ENCODE results near the gene RSBN1L. TPM values are rescaled to one million over a fixed set of nuclear protein-coding genes. Genes with fewer than 3 reads are reported as not detected.

RSBN1L gene
- total RNA-seq, 1 experiment from 2014 or later = 15.5 TPM

GRCh38 chr7:77702513-77702912 lies 6.3 kb downstream of the RSBN1L start:
- Histone ChIP-seq H3K79me2 (ENCODE audit: insufficient read depth, low read length) (peaks cover 97% of the 10 kb centered on the region), H3K9ac (ENCODE audit: low read length) (no peak overlapping the region), H3K4me2 (ENCODE audit: low read length) (no peak overlapping the region), H3K27me3 (ENCODE audit: insufficient read depth, low read length) (no peaks in the 10 kb centered on the region), H3K27ac (ENCODE audit: low read depth, low read length) (no peak overlapping the region), H3K9me2 (ENCODE audit: insufficient read depth) (no peaks in the 10 kb centered on the region), H4K20me1 (ENCODE audit: insufficient read depth) (no peaks in the 10 kb centered on the region), H3K36me3 (ENCODE audit: control insufficient read depth in 1 of 2, insufficient read depth in 2 of 2, low read length in 2 of 2) (no peaks in the 10 kb centered on the region), H3K4me3 (replicated peaks in 1 of 2; ENCODE audit: low read depth in 1 of 2, low read length in 2 of 2) (no peak overlapping the region), H2AFZ (ENCODE audit: low read depth, low read length, poor library complexity, severe bottlenecking) (no peak overlapping the region), H3K4me1 (ENCODE audit: control insufficient read depth in 1 of 2, insufficient read depth in 2 of 2, low read length in 2 of 2) (peaks cover 5 to 11% of the 10 kb centered on the region in 2 experiments; a peak in 2 of 4 replicates), H3K9me3 (ENCODE audit: control insufficient read depth in 1 of 2, insufficient read depth in 1 of 2, low read depth in 1 of 2, low read length in 2 of 2) (no peaks in the 10 kb centered on the region)
- ChIA-PET POLR2A (no interaction called here), RAD21 (ENCODE audit: low non-redundant PET in 1 of 2, low total read pairs in 2 of 2, uncharacterized antibody in 2 of 2, unreplicated experiment in 2 of 2) (no interaction called here), CTCF (no interaction called here)
- TF ChIP-seq CEBPB (IDR thresholded peaks at IDR 0.05; ENCODE audit: low read depth) (no peak), POLR2AphosphoS5 (IDR thresholded peaks at IDR 0.05; ENCODE audit: low read depth, low read length) (no peak), ZFX (IDR thresholded peaks at IDR 0.05) (no peak), ELF1 (IDR thresholded peaks at IDR 0.05; ENCODE audit: borderline replicate concordance, low read depth) (no peak), FOSL1 (IDR thresholded peaks at IDR 0.05; ENCODE audit: low read depth) (no peak)
- TF ChIP-seq, protein P1, sequence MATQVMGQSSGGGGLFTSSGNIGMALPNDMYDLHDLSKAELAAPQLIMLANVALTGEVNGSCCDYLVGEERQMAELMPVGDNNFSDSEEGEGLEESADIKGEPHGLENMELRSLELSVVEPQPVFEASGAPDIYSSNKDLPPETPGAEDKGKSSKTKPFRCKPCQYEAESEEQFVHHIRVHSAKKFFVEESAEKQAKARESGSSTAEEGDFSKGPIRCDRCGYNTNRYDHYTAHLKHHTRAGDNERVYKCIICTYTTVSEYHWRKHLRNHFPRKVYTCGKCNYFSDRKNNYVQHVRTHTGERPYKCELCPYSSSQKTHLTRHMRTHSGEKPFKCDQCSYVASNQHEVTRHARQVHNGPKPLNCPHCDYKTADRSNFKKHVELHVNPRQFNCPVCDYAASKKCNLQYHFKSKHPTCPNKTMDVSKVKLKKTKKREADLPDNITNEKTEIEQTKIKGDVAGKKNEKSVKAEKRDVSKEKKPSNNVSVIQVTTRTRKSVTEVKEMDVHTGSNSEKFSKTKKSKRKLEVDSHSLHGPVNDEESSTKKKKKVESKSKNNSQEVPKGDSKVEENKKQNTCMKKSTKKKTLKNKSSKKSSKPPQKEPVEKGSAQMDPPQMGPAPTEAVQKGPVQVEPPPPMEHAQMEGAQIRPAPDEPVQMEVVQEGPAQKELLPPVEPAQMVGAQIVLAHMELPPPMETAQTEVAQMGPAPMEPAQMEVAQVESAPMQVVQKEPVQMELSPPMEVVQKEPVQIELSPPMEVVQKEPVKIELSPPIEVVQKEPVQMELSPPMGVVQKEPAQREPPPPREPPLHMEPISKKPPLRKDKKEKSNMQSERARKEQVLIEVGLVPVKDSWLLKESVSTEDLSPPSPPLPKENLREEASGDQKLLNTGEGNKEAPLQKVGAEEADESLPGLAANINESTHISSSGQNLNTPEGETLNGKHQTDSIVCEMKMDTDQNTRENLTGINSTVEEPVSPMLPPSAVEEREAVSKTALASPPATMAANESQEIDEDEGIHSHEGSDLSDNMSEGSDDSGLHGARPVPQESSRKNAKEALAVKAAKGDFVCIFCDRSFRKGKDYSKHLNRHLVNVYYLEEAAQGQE (IDR thresholded peaks at IDR 0.05; ENCODE audit: low read depth) = no peak
- intact Hi-C loops (cut with micrococcal nuclease) = no loop called here
- DNase-seq (ENCODE audit: low read depth, low spot score) = no peak
- no TSS peak for BruUV-seq (replicated peaks)
- ATAC-seq = no peak

DNA sequence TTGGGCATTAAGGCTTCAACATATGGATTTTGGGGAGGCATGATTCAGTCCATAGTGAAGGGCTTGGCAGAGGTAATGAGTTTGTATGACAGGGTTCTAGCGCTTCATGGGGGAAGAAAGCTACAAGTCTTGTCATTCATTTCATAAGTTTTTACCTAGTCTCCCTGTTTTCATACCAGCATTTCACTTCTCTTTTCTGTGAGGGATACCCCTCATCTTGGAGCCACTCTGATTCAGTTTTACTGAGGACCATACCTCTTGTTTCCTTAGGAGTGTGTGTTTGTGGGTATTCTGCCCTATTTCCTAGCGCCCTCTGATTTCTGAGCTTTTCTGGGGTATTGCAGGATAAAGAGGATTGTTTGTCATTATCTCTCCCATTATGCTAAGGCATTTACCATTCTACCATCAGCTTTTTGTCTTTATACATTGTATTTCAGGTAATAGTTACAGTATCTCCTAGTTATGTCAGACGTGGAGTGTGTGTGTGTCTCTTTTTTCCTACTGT lies 6.8 kb downstream of the RSBN1L start:
- Histone ChIP-seq H3K9ac (ENCODE audit: low read length) (no peak overlapping the region), H3K4me1 (ENCODE audit: control insufficient read depth in 1 of 2, insufficient read depth in 2 of 2, low read length in 2 of 2) (peaks cover 2 to 6% of the 10 kb centered on the region in 2 experiments; a peak in 2 of 4 replicates), H2AFZ (ENCODE audit: low read depth, low read length, poor library complexity, severe bottlenecking) (no peak overlapping the region), H3K27ac (ENCODE audit: low read depth, low read length) (no peak overlapping the region), H3K9me2 (ENCODE audit: insufficient read depth) (no peaks in the 10 kb centered on the region), H3K4me2 (ENCODE audit: low read length) (no peak overlapping the region), H3K79me2 (ENCODE audit: insufficient read depth, low read length) (peaks cover 97% of the 10 kb centered on the region), H3K9me3 (ENCODE audit: control insufficient read depth in 1 of 2, insufficient read depth in 1 of 2, low read depth in 1 of 2, low read length in 2 of 2) (no peaks in the 10 kb centered on the region), H4K20me1 (ENCODE audit: insufficient read depth) (no peaks in the 10 kb centered on the region), H3K4me3 (replicated peaks in 1 of 2; ENCODE audit: low read depth in 1 of 2, low read length in 2 of 2) (no peak overlapping the region), H3K27me3 (ENCODE audit: insufficient read depth, low read length) (no peaks in the 10 kb centered on the region), H3K36me3 (ENCODE audit: control insufficient read depth in 1 of 2, insufficient read depth in 2 of 2, low read length in 2 of 2) (no peaks in the 10 kb centered on the region)
- no peak for DNase-seq (ENCODE audit: low read depth, low spot score)
- BruUV-seq (replicated peaks) = no TSS peak
- no peak for ATAC-seq
- intact Hi-C loops (cut with micrococcal nuclease) = no loop called here
- ChIA-PET POLR2A (no interaction called here), CTCF (no interaction called here), RAD21 (ENCODE audit: low non-redundant PET in 1 of 2, low total read pairs in 2 of 2, uncharacterized antibody in 2 of 2, unreplicated experiment in 2 of 2) (no interaction called here)
- TF ChIP-seq SRF (IDR thresholded peaks at IDR 0.05; ENCODE audit: low read depth) (no peak), SIN3A (IDR thresholded peaks at IDR 0.05; ENCODE audit: low read depth) (no peak), ATF3 (IDR thresholded peaks at IDR 0.05) (no peak), POLR2AphosphoS5 (IDR thresholded peaks at IDR 0.05; ENCODE audit: low read depth, low read length) (no peak), ZNF274 (IDR thresholded peaks at IDR 0.05; ENCODE audit: low read depth, low read length) (no peak), CBX3 (IDR thresholded peaks at IDR 0.05; ENCODE audit: low read depth) (no peak), ZFX (IDR thresholded peaks at IDR 0.05) (no peak), YY1 (IDR thresholded peaks at IDR 0.05; ENCODE audit: extremely low read depth, insufficient replicate concordance, low read depth, low read length) (no peak), SP1 (IDR thresholded peaks at IDR 0.05; ENCODE audit: low read depth) (no peak)
- TF ChIP-seq, protein P2, sequence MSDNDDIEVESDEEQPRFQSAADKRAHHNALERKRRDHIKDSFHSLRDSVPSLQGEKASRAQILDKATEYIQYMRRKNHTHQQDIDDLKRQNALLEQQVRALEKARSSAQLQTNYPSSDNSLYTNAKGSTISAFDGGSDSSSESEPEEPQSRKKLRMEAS (IDR thresholded peaks at IDR 0.05) = no peak

All from HCT116 (cell line).